GM19099 (cell line): ENCODE results near the gene PDLIM1.

ENCODE experiments used
- POLR2A ChIP-seq: IDR thresholded peaks from 3 replicates; pipeline ENCODE4 v1.6.1; 2011; ENCODE audit warnings: low read depth; ENCODE audit not compliant: insufficient read length; ENCODE audit errors: extremely low read depth

PDLIM1 gene

GRCh38 chr10:95246582-95247051 is 44.2 kb downstream of the PDLIM1 start:
- TF ChIP-seq POLR2A: no peak

GRCh38 chr10:95245425-95246055 is 45.3 kb downstream of the PDLIM1 start:
- no peak for TF ChIP-seq POLR2A

GRCh38 chr10:95244152-95244551 is 46.7 kb downstream of the PDLIM1 start:
- TF ChIP-seq POLR2A: no peak

GRCh38 chr10:95243318-95243617 is 47.5 kb downstream of the PDLIM1 start:
- TF ChIP-seq POLR2A: no peak

- TF ChIP-seq POLR2A: no peak
Measured at GRCh38 chr10:95242581-95243317, 48.1 kb downstream of the PDLIM1 start.

- no peak for TF ChIP-seq POLR2A
Measured at GRCh38 chr10:95241533-95241932, 49.3 kb downstream of the PDLIM1 start.

- TF ChIP-seq POLR2A: no peak
Measured at GRCh38 chr10:95240811-95241210, 50.0 kb downstream of the PDLIM1 start.

GRCh38 chr10:95237376-95238170 is 53.2 kb downstream of the PDLIM1 start:
- no peak for TF ChIP-seq POLR2A

GRCh38 chr10:95236068-95236903 is 54.5 kb downstream of the PDLIM1 start:
- no peak for TF ChIP-seq POLR2A

- no peak for TF ChIP-seq POLR2A
Measured at GRCh38 chr10:95235676-95236067, 55.1 kb downstream of the PDLIM1 start.

GRCh38 chr10:95234951-95235350 is 55.9 kb downstream of the PDLIM1 start:
- no peak for TF ChIP-seq POLR2A

- TF ChIP-seq POLR2A: no peak
Measured at GRCh38 chr10:95233377-95234034, 57.3 kb downstream of the PDLIM1 start.

- no peak for TF ChIP-seq POLR2A
Measured at GRCh38 chr10:95229724-95230627, 60.8 kb downstream of the PDLIM1 start.
